CD1c-positive myeloid dendritic cell (primary cell): Measurements from ENCODE around the gene SIM1.
A peak's percentile ranks its signal among the peaks of the same experiment; 100 is the strongest.

Experiments used
- DNase-seq: peaks from one replicate; pipeline ENCODE4 v3.0.0-alpha.2; 2016; ENCODE audit errors: extremely low spot score

The SIM1 gene, protein sequence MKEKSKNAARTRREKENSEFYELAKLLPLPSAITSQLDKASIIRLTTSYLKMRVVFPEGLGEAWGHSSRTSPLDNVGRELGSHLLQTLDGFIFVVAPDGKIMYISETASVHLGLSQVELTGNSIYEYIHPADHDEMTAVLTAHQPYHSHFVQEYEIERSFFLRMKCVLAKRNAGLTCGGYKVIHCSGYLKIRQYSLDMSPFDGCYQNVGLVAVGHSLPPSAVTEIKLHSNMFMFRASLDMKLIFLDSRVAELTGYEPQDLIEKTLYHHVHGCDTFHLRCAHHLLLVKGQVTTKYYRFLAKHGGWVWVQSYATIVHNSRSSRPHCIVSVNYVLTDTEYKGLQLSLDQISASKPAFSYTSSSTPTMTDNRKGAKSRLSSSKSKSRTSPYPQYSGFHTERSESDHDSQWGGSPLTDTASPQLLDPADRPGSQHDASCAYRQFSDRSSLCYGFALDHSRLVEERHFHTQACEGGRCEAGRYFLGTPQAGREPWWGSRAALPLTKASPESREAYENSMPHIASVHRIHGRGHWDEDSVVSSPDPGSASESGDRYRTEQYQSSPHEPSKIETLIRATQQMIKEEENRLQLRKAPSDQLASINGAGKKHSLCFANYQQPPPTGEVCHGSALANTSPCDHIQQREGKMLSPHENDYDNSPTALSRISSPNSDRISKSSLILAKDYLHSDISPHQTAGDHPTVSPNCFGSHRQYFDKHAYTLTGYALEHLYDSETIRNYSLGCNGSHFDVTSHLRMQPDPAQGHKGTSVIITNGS

DNA sequence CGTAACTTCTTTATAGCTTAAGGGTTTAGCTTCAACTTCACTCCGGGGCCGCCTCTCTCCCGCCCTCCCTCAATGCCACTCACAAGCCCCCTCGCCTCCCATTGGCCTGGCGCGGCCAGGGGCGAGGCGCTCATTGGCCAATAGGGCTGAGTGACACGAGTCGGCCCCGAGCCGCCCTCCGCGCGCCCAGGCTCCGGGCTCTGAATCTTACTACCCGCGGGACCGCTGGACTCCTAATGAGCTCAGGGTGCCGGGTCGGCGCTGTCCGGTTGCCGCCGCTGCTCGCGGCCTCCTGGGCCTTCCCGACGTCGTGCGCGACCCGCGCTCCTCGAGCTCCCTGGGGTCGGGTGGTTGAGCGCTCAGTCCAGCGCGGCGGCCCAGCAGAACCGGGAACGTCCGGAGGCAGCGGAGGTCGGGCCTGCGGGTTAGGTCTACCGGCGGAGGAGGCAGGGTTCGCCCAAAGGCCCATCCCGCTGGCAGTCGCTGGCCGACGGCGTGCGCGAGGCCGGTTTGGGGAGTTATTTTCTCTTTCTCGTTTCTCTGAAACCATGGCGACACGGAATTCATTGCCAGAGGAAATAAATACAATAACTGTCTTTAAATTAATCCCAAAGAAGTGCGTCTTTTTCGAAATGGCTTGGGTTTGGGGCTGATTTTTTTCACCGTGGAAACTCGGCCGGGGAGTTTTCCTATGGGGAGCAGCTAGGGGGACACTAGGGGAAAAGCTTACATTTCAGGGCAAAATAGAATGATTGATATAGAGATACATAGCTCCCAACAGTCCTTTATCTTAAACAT is at the start of gene SIM1:
TSS of gene SIM1 (minus strand) at position 19 of the 798 bp plus-strand sequence. CDS start 1,453 bp downstream, outside the sequence.
- peak; percentile 6 for DNase-seq

DNA sequence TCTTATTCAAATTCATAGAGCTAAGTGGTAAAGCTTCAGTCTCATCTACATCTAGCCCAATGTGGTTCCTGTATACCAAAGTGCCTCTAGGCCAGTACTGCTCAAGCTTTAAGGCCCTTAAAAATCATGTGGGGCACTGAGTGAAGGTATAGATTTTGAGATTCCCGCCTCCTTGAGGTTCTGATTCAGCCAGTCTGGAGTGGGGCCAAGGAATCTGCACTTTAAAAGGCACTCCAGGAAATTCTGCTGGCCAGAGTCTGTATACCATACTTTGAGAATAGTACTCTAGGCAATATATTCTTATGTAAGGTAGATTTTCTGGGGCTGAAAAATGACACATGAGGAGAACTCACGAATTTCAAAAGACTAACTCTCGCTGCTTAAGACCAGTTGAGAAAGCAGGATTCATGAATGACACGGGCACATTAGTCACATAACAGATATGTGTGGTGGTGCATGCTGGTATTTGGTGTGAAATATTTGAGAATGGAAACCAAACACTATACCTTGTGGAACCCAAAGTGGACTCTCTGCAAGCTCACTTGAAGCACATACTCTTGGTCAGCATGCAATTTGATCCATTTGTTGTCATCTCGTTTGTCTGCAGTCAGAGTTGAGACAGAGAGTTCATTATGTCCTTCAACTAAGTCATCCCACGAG is 47.6 kb upstream of the SIM1 start:
- DNase-seq, result no peak

GRCh38 chr6:100509101-100509500 is 44.4 kb upstream of the SIM1 start:
- DNase-seq, result no peak

- no peak for DNase-seq
These were observed 41.9 kb upstream of the SIM1 start for GRCh38 chr6:100506651-100507050.

DNA sequence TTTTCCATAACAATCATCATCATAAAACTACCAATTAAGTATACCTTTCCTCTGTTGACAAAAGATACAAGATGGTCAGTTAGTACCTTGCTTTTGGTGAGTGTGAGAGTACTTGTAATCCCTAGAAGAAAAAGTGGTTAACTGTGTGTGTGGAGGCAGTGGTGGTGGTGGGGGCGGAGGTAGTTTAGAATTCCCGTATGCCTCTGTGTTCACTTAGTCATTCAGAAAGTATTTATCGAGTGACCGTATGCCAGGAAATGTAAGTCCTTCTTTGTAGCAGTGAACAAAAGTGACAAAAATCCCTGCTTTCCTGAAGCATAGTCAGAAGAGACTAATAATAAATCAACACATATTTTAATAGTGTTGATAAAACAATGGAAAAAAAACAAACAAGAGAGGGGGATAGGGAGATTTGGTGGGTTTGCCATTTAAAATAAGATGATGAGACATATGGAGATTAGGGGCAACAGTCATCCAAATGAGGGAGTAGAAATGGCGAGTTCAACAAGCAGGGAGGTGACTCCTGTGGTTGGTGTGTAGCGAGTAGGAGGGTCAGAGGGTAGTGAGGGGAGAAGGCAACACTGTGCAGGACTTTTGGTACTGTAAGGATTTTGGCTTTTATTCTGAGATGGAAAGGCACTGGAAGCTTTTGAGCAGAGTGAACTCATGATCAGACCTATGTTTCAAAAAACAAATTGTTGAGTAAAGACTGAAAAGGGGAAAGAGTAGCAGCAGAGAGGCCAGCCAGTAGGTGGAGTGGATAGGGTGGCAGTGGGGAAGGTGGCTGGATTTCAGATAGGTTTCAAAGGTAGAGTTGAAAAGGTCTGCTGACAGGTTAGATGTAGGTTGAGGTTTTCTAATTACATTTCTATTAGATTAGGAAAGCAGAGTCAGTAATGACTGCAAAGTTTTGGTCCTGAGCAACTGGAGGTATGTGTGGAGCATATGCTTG is 40.3 kb upstream of the SIM1 start:
- DNase-seq, result no peak

DNA sequence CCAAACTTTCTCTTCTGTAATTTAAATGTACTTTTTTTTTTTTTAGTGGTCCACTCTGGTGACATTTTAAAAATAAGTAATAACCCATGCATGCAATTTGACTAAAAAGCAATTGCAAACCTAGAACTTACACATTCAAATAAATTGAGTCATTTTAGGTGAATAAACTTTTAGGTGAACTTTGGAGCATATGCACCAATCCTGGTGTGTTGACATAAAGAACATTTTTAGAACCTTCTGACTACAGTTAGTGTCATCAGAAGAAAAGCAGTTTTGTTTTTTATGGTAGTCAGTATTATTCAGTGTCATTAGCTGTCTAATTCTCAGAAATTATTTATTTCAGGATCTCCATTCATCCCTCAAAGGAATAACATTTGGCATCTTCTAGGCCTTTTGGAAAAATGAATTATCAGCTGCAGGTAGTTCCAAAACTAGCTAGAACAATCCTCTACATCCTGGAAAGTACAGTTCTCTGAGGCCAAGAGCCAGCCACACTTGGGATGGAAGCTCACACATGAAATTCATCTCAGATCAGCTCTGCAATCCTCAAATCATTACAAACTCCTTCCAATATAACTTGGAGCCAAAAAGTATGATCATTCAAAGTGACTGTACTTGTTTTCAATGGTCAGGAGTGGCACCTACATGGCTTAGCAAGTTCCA is 38.5 kb upstream of the SIM1 start:
- no peak for DNase-seq

GRCh38 chr6:100493206-100493888 is 28.6 kb upstream of the SIM1 start:
- no peak for DNase-seq

- DNase-seq, result no peak
These were observed 27.4 kb upstream of the SIM1 start for GRCh38 chr6:100491952-100492670.

- no peak for DNase-seq
These were observed 25.3 kb upstream of the SIM1 start for GRCh38 chr6:100490065-100490464.

DNA sequence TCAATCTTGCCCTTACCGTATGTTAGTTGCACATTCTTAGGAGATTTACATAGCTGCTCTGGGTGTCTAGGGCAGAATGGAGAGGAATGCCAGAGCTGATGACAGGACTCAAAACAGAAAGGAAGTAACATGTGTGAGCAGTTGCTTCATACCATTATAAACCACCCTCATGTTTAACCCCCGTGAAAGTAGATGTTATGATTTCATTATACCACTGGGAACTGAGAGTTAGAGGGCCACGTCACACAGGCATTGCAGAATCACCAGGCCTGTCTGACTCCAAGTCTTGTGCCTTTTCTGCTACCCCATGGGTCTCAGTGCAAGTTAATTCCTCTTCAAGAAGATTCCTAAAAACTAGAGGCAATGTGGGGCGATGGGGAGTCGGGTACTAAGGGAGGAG is 23.5 kb upstream of the SIM1 start:
- no peak for DNase-seq

DNA sequence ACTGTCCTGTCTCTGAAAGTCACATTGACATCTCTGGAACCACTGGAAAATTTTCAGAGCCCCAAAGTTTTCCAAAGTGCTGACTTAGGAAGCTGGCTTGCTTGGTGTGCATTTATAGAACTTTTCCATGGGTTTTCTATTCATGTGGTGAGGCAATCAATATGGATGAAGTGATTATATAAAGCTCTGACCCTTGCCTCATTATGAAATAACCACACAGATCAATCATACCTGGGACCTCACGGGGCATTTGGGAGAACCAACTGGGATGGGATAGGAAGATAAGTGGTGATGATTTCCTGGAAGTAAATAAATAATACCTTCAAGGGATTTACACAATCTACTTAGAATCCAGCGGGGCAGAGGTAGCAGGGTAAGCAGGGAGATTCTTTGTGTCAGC is 22.9 kb upstream of the SIM1 start:
- no peak for DNase-seq

DNA sequence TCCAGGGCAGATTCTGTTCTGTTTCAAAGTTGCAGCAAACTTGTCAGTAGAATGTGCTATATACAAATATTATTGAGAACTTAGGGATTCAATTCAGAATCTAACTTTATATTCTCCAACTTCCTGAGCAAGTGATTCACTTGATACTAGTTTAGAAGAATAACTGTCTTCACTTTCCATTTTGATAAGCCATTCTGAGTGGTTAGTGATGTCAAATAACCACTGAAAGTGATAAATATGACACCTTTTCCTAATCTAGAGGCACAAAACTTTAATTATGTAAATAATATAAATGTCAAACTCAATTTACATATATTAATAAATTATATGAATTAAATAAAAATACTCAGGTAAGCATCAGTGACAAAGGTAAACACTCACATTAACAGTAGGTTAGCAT is 20.5 kb upstream of the SIM1 start:
- no peak for DNase-seq

GRCh38 chr6:100484474-100484873 is 19.8 kb upstream of the SIM1 start:
- DNase-seq, result no peak

DNA sequence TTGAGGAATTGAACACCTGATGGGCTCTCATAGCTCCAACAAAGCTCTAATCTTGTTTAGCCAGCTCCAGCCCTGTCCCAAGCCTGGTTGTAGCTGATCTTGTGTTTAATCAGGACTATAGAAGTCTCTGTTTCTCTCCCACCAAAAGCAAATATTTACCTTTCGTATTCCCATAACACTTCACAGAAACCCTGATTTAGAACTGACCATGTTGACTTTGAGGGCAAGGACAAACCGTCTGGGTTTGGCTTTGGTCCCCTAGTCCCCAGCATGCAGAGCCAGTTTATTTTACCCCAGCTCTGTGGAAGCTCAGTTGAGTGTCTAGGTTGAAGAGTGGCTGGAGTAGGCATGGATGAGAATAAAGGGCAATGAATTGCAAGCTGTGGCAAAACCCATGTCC is 18.0 kb upstream of the SIM1 start:
- no peak for DNase-seq

GRCh38 chr6:100479179-100480035 is 14.7 kb upstream of the SIM1 start:
- DNase-seq, result peak; percentile 28

GRCh38 chr6:100475554-100476320 is 11.0 kb upstream of the SIM1 start:
- DNase-seq, result no peak

DNA sequence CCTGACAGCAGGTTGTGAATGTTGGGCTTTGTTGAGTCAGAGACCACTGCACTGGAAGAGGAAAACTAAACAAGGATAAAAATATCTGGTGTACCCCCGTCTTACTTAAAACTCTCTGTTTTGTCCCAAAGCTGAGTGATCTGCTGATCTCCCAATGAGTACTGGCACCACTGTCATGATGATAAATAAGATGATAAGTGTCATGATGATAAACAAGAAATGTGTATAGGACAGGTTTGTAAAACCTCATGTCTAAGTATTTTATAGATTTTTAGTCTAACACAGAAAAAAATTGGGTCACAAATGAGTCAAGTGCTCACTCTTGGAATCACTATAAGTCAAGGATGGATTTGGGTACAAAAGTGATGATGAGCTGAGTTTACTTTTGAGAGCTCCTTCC is 8.5 kb upstream of the SIM1 start:
- DNase-seq, result no peak
